Measurements from ENCODE around the gene TSPO.

Gene TSPO

GRCh38 chr22:43155789-43156188 lies 4.4 kb downstream of the TSPO start:
- no peak for TF ChIP-seq CTBP1 (IDR thresholded peaks at IDR 0.05; ENCODE audit: borderline replicate concordance)
- no peak for TF ChIP-seq L3MBTL2 (conservative IDR thresholded peaks at IDR 0.05)
- TF ChIP-seq TARDBP (IDR thresholded peaks at IDR 0.05) = no peak
- no peak for TF ChIP-seq FOXM1 (IDR thresholded peaks at IDR 0.05; ENCODE audit: borderline replicate concordance)
- TF ChIP-seq NFRKB (IDR thresholded peaks at IDR 0.05) = no peak
- TF ChIP-seq HDGF (IDR thresholded peaks at IDR 0.05; ENCODE audit: borderline replicate concordance) = no peak
- TF ChIP-seq BHLHE40 (IDR thresholded peaks at IDR 0.05; ENCODE audit: borderline replicate concordance) = no peak
- no peak for TF ChIP-seq ZNF384 (IDR thresholded peaks at IDR 0.05)
- no peak for TF ChIP-seq FOXA1 (IDR thresholded peaks at IDR 0.05)
- no peak for TF ChIP-seq ARNT (IDR thresholded peaks at IDR 0.05)
- TF ChIP-seq PKNOX1 (IDR thresholded peaks at IDR 0.05) = no peak
- TF ChIP-seq SUZ12 (IDR thresholded peaks at IDR 0.05) = no peak
- no peak for TF ChIP-seq ELF4 (IDR thresholded peaks at IDR 0.05)
- TF ChIP-seq FOXK2 (IDR thresholded peaks at IDR 0.05) = no peak
- no peak for DNase-seq (ENCODE audit: extremely low spot score)
- CTCF ChIA-PET = no interaction called here
- POLR2A ChIA-PET = no interaction called here

GRCh38 chr22:43156413-43156812 lies 5.1 kb downstream of the TSPO start:
- ChIA-PET POLR2A (interaction anchor here (0.6 kb wide), 1 partner anchor 31 kb away, joined by 3 read pairs; no protein-coding TSS in a partner anchor), CTCF (no interaction called here)
- no peak for DNase-seq (ENCODE audit: extremely low spot score)
- TF ChIP-seq TARDBP (IDR thresholded peaks at IDR 0.05) (no peak), LEF1 (IDR thresholded peaks at IDR 0.05; ENCODE audit: borderline replicate concordance) (no peak), FOXA1 (IDR thresholded peaks at IDR 0.05) (no peak)

GRCh38 chr22:43157874-43158546 lies 6.7 kb downstream of the TSPO start:
- no peak for DNase-seq (ENCODE audit: extremely low spot score)
- TF ChIP-seq BHLHE40 (IDR thresholded peaks at IDR 0.05; ENCODE audit: borderline replicate concordance) (no peak), ELF4 (IDR thresholded peaks at IDR 0.05) (no peak), NFRKB (IDR thresholded peaks at IDR 0.05) (no peak)
- POLR2A ChIA-PET = interaction anchor here (1.3 kb wide), 2 partner anchors 28 to 30 kb away, joined by 4 to 6 read pairs; no protein-coding TSS in a partner anchor
- CTCF ChIA-PET = no interaction called here

DNA sequence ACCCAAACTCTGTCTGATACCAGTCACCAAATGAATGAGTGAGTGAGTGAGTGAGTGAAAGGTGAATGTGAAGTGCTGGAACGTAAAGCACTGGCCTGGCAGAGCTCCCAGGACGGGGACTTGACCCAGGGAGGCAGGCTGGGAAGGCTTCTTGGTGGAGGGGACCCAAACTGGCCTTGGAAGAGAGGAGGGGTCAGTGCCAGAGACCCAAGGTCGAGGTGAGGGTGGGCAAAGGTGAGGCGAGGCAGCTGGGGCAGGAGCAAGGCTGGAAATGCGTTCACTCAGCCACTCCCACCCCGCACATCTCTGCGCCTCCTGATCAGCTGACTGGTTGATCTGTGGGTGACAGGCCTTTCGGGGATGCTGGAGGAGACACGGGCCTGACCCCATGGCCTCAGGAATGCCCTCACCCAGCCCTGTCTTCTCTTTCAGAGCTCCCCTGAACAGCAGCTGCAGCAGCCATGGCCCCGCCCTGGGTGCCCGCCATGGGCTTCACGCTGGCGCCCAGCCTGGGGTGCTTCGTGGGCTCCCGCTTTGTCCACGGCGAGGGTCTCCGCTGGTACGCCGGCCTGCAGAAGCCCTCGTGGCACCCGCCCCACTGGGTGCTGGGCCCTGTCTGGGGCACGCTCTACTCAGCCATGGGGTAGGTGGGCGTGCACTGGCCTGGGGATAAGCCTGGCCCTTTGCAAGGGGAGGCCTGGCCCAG lies 7.6 kb downstream of the TSPO start:
- CTCF ChIA-PET = interaction anchor here (0.5 kb wide), 1 partner anchor 53 kb away, joined by 3 read pairs; no protein-coding TSS in a partner anchor
- no peak for TF ChIP-seq SP1 (IDR thresholded peaks at IDR 0.05)
- no peak for TF ChIP-seq CTBP1 (IDR thresholded peaks at IDR 0.05; ENCODE audit: borderline replicate concordance)
- TF ChIP-seq PKNOX1 (IDR thresholded peaks at IDR 0.05) = no peak
- TF ChIP-seq FOXM1 (IDR thresholded peaks at IDR 0.05; ENCODE audit: borderline replicate concordance) = no peak
- TF ChIP-seq SUZ12 (IDR thresholded peaks at IDR 0.05) = no peak
- TF ChIP-seq ZNF384 (IDR thresholded peaks at IDR 0.05) = no peak
- no peak for TF ChIP-seq TARDBP (IDR thresholded peaks at IDR 0.05)
- no peak for TF ChIP-seq HDGF (IDR thresholded peaks at IDR 0.05; ENCODE audit: borderline replicate concordance)
- no peak for TF ChIP-seq FOXK2 (IDR thresholded peaks at IDR 0.05)
- TF ChIP-seq FOXA1 (IDR thresholded peaks at IDR 0.05) = no peak
- TF ChIP-seq L3MBTL2 (conservative IDR thresholded peaks at IDR 0.05) = no peak
- TF ChIP-seq NFRKB (IDR thresholded peaks at IDR 0.05) = no peak
- no peak for TF ChIP-seq BHLHE40 (IDR thresholded peaks at IDR 0.05; ENCODE audit: borderline replicate concordance)
- POLR2A ChIA-PET = interaction anchor here (1.3 kb wide), 1 partner anchor 29 kb away, joined by 6 read pairs; no protein-coding TSS in a partner anchor
- no peak for DNase-seq (ENCODE audit: extremely low spot score)

- peak; percentile 69 for DNase-seq (ENCODE audit: extremely low spot score)
- TF ChIP-seq L3MBTL2 (conservative IDR thresholded peaks at IDR 0.05) (no peak), FOXA1 (IDR thresholded peaks at IDR 0.05) (no peak), ELF4 (IDR thresholded peaks at IDR 0.05) (no peak), TARDBP (IDR thresholded peaks at IDR 0.05) (no peak), BHLHE40 (IDR thresholded peaks at IDR 0.05; ENCODE audit: borderline replicate concordance) (no peak), SP1 (IDR thresholded peaks at IDR 0.05) (no peak), NFRKB (IDR thresholded peaks at IDR 0.05) (no peak), FOXK2 (IDR thresholded peaks at IDR 0.05) (no peak)
- ChIA-PET POLR2A (interaction anchor here (0.6 to 1.3 kb wide), 2 partner anchors 28 to 201 kb away, joined by 3 to 6 read pairs; no protein-coding TSS in a partner anchor), CTCF (interaction anchor here (0.5 kb wide), 1 partner anchor 53 kb away, joined by 3 read pairs; no protein-coding TSS in a partner anchor)
Measured at GRCh38 chr22:43159484-43160178, 8.3 kb downstream of the TSPO start.

GRCh38 chr22:43160497-43161126 lies 9.3 kb downstream of the TSPO start:
- CTCF ChIA-PET = no interaction called here
- DNase-seq (ENCODE audit: extremely low spot score) = no peak
- TF ChIP-seq FOXA1 (IDR thresholded peaks at IDR 0.05) = no peak
- no peak for TF ChIP-seq SUZ12 (IDR thresholded peaks at IDR 0.05)
- no peak for TF ChIP-seq PKNOX1 (IDR thresholded peaks at IDR 0.05)
- no peak for TF ChIP-seq LEF1 (IDR thresholded peaks at IDR 0.05; ENCODE audit: borderline replicate concordance)
- TF ChIP-seq ELF4 (IDR thresholded peaks at IDR 0.05) = no peak
- no peak for TF ChIP-seq NFRKB (IDR thresholded peaks at IDR 0.05)
- TF ChIP-seq HDGF (IDR thresholded peaks at IDR 0.05; ENCODE audit: borderline replicate concordance) = no peak
- TF ChIP-seq CTBP1 (IDR thresholded peaks at IDR 0.05; ENCODE audit: borderline replicate concordance) = no peak
- TF ChIP-seq TARDBP (IDR thresholded peaks at IDR 0.05) = no peak
- no peak for TF ChIP-seq ARNT (IDR thresholded peaks at IDR 0.05)
- POLR2A ChIA-PET = no interaction called here
